Osteocyte (in vitro differentiated cells): Measurements from ENCODE around the gene PACS2. TPM values are rescaled to one million over a fixed set of nuclear protein-coding genes. Genes with fewer than 3 reads are reported as not detected.
"Not testable (repeated sequence)": the region's sequence is repeated elsewhere in the genome, so short reads cannot be mapped to it uniquely, and the experiment has no call there.

ENCODE experiments used
- DNase-seq: peaks from one replicate; pipeline ENCODE4 v3.0.0; 2021; ENCODE audit warnings: mixed read lengths; ENCODE audit not compliant: unreplicated experiment; ENCODE audit errors: extremely low spot score
- H3K27ac Mint-ChIP-seq: one replicate; pipeline ENCODE4 v1.8.0; 2021; ENCODE audit warnings: mild to moderate bottlenecking, mixed read lengths; ENCODE audit not compliant: unreplicated experiment
- H3K27me3 Mint-ChIP-seq: one replicate; pipeline ENCODE4 v1.8.0; 2021; ENCODE audit warnings: mixed read lengths; ENCODE audit not compliant: unreplicated experiment
- H3K36me3 Mint-ChIP-seq: one replicate; pipeline ENCODE4 v1.8.0; 2021; ENCODE audit warnings: mixed read lengths; ENCODE audit not compliant: unreplicated experiment
- H3K4me1 Mint-ChIP-seq: one replicate; pipeline ENCODE4 v1.8.0; 2021; ENCODE audit warnings: mixed read lengths; ENCODE audit not compliant: unreplicated experiment
- H3K4me3 Mint-ChIP-seq: one replicate; pipeline ENCODE4 v1.8.0; 2021; ENCODE audit warnings: mild to moderate bottlenecking, moderate library complexity, mixed read lengths; ENCODE audit not compliant: unreplicated experiment
- H3K9me3 Mint-ChIP-seq: one replicate; pipeline ENCODE4 v1.8.0; 2021; ENCODE audit warnings: mixed read lengths; ENCODE audit not compliant: unreplicated experiment
- CTCF ChIP-seq: fragments of 200-600 bp; sonication (generic); IDR thresholded peaks from 2 replicates; pipeline ENCODE4 v1.5.0; 2021; ENCODE audit warnings: antibody characterized with exemption, mild to moderate bottlenecking, moderate library complexity
- total RNA-seq: library from RNA; stranded (reverse); gene quantifications from 2 replicates; pipeline ENCODE4 v1.2.1, GENCODE V29; 2021

Gene PACS2
- total RNA-seq, 1 donor from 2014 or later = 115 TPM

GRCh38 chr14:105271224-105271890 is 43.2 kb upstream of the PACS2 start:
- Mint-ChIP-seq H3K9me3 (no peaks in the 10 kb centered on the region), H3K4me1 (peaks cover 10% of the 10 kb centered on the region), H3K4me3 (no peak overlapping the region), H3K36me3 (peaks cover 4% of the 10 kb centered on the region), H3K27ac (no peak overlapping the region), H3K27me3 (no peaks in the 10 kb centered on the region)
- no peak for TF ChIP-seq CTCF
- no peak for DNase-seq

GRCh38 chr14:105272623-105273022 is 41.9 kb upstream of the PACS2 start:
- Mint-ChIP-seq H3K27ac (no peak overlapping the region), H3K4me3 (no peak overlapping the region), H3K9me3 (no peaks in the 10 kb centered on the region), H3K36me3 (peaks cover 4% of the 10 kb centered on the region), H3K27me3 (no peaks in the 10 kb centered on the region), H3K4me1 (peaks cover 10% of the 10 kb centered on the region)
- DNase-seq = no peak
- TF ChIP-seq CTCF = no peak

- Mint-ChIP-seq H3K27me3 (no peaks in the 10 kb centered on the region), H3K9me3 (no peaks in the 10 kb centered on the region), H3K4me1 (peaks cover 10% of the 10 kb centered on the region), H3K27ac (no peak overlapping the region), H3K4me3 (no peak overlapping the region), H3K36me3 (peaks cover 4% of the 10 kb centered on the region)
- TF ChIP-seq CTCF = no peak
- DNase-seq = no peak
Observed at GRCh38 chr14:105273062-105273461, 41.5 kb upstream of the PACS2 start.

GRCh38 chr14:105274637-105275036 is 39.9 kb upstream of the PACS2 start:
- Mint-ChIP-seq H3K36me3 (no peaks in the 10 kb centered on the region), H3K4me1 (peaks cover 10% of the 10 kb centered on the region), H3K9me3 (no peaks in the 10 kb centered on the region), H3K4me3 (no peak overlapping the region), H3K27ac (no peak overlapping the region), H3K27me3 (no peaks in the 10 kb centered on the region)
- no peak for DNase-seq
- no peak for TF ChIP-seq CTCF

- H3K27me3 Mint-ChIP-seq = no peaks in the 10 kb centered on the region
- H3K4me3 Mint-ChIP-seq = no peak overlapping the region
- DNase-seq = no peak
- no peak for TF ChIP-seq CTCF
- peaks cover 10% of the 10 kb centered on the region for H3K4me1 Mint-ChIP-seq
- H3K9me3 Mint-ChIP-seq = no peaks in the 10 kb centered on the region
- no peaks in the 10 kb centered on the region for H3K36me3 Mint-ChIP-seq
- peak overlapping the region; percentile 70 for H3K27ac Mint-ChIP-seq
Observed at GRCh38 chr14:105275267-105275946, 39.1 kb upstream of the PACS2 start.

- H3K36me3 Mint-ChIP-seq, DNase-seq: not testable (repeated sequence)
Observed at GRCh38 chr14:105277448-105277847, 37.1 kb upstream of the PACS2 start.

More at GRCh38 chr14:105277448-105277847, 37.1 kb upstream of the PACS2 start:
- not testable (repeated sequence) for H3K27ac Mint-ChIP-seq, H3K27me3 Mint-ChIP-seq, H3K4me3 Mint-ChIP-seq, H3K9me3 Mint-ChIP-seq
- H3K4me1 Mint-ChIP-seq = peaks cover 14% of the 10 kb centered on the region
